ENCODE results near the gene CLASP1.

The CLASP1 gene

GRCh38 chr2:121435790-121436189, 213.5 kb downstream of the CLASP1 start:
- H3K4me3 ChIP-seq (ENCODE audit: low read depth, low read length) = no peak overlapping the region
- TF ChIP-seq CTCF (IDR thresholded peaks at IDR 0.05; ENCODE audit: borderline replicate concordance, insufficient read depth, low read depth, low read length) = no peak

- no peak overlapping the region for H3K4me3 ChIP-seq (ENCODE audit: low read depth, low read length)
- no peak for TF ChIP-seq CTCF (IDR thresholded peaks at IDR 0.05; ENCODE audit: borderline replicate concordance, insufficient read depth, low read depth, low read length)
Observed at GRCh38 chr2:121431214-121431613, 218.0 kb downstream of the CLASP1 start.

DNA sequence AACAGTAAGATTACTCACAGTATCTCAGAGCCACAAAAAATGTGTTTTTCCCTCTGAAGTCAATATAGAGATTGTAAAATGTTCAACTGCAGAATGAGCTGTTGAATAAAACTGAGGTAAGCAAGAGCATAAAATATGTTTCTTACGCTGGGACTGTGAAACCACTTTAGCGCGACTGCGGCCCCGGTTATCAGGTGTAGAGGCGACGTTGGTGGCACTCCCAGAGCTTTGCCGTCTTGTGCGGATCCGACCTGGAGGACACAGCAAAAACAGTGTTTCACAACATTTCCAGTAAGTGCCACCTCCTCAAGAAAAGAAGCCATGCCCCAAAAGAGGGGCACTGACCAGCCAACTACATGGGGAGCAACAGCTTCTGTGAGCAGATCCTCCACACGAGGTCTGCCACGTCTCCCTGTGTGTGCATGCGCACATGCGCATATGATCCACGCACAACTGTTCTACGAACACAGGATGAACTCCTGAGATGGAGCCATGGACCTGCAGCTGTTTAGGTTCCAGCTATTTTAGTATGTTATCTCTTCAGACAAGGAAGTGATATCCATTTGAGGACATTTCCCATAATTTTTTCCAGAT, 219.2 kb downstream of the CLASP1 start:
- no peak overlapping the region for H3K4me3 ChIP-seq (ENCODE audit: low read depth, low read length)
- TF ChIP-seq CTCF (IDR thresholded peaks at IDR 0.05; ENCODE audit: borderline replicate concordance, insufficient read depth, low read depth, low read length) = no peak

DNA sequence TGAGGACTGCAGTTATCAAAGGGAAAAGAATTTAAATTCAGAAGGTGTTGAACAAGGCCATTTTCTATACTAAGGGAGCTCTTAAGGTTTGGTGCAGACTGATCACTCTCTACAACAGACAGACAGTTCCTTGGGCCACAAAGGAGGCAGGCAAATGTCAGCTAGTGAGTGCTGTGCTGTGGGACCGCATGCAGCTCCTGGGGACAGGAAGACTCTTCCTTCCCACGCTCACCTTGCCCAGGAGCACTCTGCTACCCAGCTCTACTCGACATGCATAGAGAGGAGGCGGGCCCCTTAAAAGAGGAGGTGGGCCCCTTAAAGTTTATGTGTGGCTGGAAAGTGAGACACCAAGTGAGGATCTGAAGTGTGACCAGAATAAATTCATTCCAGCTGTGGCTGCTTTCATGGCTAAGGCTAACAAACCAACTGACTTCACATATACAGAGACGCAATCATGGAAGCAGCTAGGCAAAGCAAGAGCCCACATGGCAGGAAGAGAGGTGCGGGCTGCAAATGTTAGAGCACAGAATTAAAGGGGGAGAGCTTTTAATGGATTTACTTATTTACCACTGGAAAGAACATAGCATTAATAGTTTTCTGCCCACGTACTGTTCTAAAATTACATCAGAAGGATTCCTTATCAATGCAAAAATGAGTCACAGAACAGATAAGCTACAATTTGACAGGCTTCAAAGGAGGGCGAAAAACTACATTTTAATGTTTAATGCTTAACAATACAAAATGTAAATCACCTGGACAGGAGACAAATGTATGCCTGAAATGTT, 220.0 kb downstream of the CLASP1 start:
- no peak overlapping the region for H3K4me3 ChIP-seq (ENCODE audit: low read depth, low read length)
- no peak for TF ChIP-seq CTCF (IDR thresholded peaks at IDR 0.05; ENCODE audit: borderline replicate concordance, insufficient read depth, low read depth, low read length)

GRCh38 chr2:121427187-121427689, 222.0 kb downstream of the CLASP1 start:
- no peak overlapping the region for H3K4me3 ChIP-seq (ENCODE audit: low read depth, low read length)
- TF ChIP-seq CTCF (IDR thresholded peaks at IDR 0.05; ENCODE audit: borderline replicate concordance, insufficient read depth, low read depth, low read length) = no peak

DNA sequence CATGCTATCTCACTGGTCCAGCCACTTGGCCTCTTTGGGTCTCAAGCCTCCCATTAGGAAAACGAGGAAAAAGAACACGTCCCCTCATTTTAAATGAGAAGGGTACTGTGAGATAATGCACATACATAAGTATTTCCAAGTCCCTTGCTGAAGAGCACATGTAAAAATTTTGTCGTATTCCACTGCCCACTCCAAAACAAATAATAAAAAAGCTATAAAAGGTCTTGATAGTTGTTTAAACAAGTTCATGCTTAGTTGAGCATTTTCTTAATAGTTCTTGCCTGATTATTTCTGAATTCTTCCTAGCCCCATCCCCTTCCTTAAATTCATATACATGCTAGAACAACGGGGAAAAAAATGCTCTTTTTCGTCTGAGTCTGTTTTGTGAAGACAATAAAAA, 228.8 kb downstream of the CLASP1 start:
- TF ChIP-seq CTCF (IDR thresholded peaks at IDR 0.05; ENCODE audit: borderline replicate concordance, insufficient read depth, low read depth, low read length) = no peak

More for the DNA sequence above, 228.8 kb downstream of the CLASP1 start:
- no peak overlapping the region for H3K4me3 ChIP-seq (ENCODE audit: low read depth, low read length)
